TTC549 (cell line): ENCODE data around the gene APOC1.
"Not testable (repeated sequence)": the region's sequence is repeated elsewhere in the genome, so short reads cannot be mapped to it uniquely, and the experiment has no call there.

Experiments used
- FAIRE-seq: peaks from 2 replicates; lab custom pipeline; 2012; peaks lifted over from hg19 to GRCh38; lab: Jason Lieb, UNC

The APOC1 gene

DNA sequence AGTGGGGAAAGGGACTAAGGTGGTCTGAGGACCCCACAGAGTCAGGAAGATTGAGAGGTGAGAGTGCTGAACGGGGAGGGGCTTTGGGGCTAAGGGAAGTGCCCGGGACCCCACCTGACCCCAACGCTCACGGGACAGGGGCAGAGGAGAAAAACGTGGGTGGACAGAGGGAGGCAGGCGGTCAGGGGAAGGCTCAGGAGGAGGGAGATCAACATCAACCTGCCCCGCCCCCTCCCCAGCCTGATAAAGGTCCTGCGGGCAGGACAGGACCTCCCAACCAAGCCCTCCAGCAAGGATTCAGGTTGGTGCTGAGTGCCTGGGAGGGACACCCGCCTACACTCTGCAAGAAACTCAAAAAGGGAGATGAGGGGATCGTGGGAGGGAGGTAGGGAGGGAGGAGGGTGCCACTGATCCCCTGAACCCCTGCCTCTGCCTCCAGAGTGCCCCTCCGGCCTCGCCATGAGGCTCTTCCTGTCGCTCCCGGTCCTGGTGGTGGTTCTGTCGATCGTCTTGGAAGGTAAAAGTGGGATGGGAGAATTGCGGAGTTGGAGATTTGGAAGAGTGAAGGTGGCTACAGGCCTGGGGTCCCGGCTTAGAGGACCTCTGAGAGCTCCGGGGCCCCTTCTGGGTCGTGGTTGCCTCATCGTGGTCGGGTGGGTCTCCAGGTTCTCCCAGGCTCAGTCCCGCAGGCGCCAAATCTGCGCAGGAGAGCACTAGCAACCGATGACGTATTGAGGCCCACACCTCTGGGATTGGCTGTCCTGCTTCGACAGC, at the start of gene APOC1:
TSS of gene APOC1 (plus strand) at position 176 of the 774 bp plus-strand sequence. CDS start at position 460, 284 bp downstream.
- FAIRE-seq: not testable (repeated sequence)

DNA sequence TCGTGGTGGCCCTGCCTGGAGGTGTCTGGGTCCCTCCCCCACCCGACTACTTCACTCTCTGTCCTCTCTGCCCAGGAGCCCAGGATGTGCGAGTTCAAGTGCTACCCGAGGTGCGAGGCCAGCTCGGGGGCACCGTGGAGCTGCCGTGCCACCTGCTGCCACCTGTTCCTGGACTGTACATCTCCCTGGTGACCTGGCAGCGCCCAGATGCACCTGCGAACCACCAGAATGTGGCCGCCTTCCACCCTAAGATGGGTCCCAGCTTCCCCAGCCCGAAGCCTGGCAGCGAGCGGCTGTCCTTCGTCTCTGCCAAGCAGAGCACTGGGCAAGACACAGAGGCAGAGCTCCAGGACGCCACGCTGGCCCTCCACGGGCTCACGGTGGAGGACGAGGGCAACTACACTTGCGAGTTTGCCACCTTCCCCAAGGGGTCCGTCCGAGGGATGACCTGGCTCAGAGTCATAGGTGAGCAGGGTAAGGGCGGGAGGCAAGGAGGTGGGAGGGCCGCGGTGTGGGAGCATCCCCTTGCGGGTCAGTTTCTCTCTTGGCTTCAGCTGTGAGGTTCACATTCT, 49.1 kb upstream of the APOC1 start:
- no peak for FAIRE-seq

DNA sequence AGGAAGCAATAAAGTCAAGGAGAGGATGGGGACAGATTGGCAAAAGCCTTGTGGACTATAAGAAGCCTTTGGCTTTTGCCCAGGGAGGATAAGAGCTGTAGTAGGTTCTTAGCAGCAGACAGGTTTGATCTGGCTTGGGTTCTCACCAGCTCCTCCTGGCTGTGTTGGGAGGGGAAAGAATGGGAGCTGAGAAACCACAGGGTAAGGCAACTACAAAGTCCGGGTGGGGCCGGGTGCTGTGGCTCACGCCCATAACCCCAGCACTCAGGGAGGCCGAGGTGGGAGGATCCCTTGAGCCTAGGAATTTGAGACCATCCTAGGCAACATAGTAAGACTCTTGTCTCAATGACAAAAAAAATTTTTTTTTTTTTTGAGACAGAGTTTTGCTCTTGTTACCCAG, 47.7 kb upstream of the APOC1 start:
- FAIRE-seq: no peak

DNA sequence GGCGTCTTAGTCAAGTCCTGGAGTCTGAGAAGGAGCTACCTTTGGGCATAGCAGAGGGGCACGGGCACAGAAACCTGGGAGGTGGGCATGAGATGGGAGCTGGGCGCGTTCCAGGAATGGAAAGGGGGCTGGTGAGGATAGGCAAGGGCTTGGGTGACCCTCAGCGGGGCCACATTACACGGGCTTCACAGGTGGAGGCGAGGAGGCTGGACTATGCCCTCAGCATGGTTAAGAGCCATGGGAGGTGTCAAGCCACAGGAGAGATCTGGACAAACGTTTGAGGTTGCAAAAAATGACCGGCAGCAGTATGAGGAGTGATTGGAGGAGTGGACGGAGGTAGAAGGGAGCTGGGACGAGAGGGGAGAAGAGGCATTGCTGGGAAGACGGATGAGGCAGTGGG, 46.8 kb upstream of the APOC1 start:
- FAIRE-seq: no peak

DNA sequence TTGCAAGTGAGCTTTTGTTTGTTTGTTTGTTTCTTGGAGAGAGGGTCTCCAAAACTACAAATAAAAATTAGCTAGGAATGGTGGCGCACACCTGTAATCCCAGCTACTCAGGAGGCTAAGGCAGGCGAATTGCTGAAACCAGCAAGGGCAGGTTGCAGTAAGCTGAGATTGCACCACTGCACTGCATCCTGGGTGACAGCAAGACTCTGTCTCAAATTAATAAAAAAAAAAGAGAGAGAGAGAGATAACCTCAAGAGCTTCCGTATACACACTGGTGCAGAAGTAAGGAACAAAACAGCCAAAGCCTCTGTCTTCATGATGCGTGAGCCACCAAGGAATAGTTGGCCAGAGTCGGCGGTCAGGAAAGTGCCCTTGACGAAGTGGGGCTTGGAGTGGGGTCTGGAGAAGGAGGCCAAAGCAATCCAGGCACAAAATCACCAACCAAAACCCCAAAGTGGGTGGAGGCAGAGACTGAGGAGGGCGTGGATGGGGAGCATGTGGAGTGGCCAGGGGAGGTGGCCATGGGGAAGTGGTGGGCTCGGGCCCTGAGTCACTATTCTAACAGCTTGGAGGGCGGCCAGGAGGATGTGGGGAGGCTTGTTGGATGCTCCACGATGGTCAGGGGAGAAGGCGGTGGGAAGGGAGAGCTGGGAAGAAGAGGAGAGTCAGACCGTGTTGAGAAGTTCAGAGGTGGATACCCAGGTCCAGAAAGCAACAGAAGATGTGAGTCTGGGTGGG, 44.5 kb upstream of the APOC1 start:
- no peak for FAIRE-seq

DNA sequence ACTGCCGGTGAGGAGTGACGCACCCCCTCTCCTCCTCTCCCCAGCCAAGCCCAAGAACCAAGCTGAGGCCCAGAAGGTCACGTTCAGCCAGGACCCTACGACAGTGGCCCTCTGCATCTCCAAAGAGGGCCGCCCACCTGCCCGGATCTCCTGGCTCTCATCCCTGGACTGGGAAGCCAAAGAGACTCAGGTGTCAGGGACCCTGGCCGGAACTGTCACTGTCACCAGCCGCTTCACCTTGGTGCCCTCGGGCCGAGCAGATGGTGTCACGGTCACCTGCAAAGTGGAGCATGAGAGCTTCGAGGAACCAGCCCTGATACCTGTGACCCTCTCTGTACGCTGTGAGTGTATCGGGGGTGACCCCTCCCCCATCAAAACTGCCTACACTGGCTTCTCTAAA, 42.6 kb upstream of the APOC1 start:
- no peak for FAIRE-seq

DNA sequence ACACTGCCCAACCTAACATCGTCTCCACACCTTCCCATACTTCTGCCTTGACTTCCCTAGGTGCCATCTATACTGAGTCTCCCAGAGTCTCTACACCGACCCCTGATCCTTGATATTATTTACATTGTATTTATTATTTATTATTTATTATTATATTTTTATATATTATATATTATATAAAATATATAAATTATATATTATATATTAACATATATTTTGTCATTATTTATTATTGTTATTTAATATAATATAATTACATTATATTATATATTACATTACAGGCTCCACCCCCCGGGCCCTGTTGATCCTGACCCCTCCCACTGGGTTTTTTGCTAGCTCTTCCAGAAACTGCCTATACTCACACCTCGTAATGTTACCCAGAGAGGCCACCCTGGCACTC, 41.7 kb upstream of the APOC1 start:
- peak; percentile 26 for FAIRE-seq

DNA sequence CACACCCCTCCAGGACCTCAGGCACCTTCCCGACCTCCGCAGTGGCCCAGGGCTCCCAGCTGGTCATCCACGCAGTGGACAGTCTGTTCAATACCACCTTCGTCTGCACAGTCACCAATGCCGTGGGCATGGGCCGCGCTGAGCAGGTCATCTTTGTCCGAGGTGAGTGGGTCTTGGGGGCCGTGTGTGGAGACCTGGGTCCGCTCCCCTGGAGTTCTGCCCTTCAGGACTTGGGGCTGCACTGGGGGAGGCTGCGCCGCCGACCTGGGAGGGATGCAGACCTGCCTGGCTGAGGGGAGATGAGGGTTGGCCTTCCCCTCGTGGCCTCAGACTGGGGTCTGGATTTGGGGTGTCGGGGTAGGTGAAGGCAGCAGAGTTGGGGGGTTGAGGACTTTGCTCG, 40.1 kb upstream of the APOC1 start:
- no peak for FAIRE-seq

DNA sequence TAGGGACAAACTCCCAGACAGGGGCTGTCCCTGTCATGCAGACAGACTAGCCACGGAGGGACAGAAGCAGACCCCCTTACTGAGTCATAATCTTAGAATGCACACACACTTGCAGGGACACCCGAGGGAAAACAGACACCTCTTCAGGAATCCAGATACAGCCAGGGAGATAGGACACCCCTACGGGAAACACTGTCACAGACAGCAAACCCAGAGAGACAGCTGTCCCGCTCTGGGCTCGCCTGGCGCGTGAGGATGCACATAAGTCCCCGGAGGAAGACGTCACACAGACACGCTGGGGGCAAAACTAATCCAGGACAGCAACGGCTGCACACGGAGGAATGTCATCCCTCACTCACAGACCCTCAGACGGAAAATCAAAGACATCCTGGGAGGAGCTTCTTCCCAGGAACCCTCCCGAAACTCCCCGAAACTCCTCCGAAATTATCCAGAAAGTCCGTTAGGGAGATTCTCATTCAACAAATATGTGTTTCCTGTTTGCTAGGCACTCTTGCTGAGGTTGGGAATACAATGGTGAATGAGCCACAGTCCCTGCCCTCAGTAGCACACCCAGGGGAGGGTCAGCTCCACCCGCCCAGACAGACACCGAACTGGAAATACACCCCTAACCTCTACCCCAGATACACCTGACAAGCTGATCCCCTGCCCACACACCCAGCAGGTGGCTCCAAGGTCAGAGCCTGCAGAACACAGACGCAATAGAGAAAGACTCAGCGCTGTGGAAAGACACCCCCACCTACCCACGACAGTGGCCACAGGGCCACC, 38.5 kb upstream of the APOC1 start:
- no peak for FAIRE-seq

DNA sequence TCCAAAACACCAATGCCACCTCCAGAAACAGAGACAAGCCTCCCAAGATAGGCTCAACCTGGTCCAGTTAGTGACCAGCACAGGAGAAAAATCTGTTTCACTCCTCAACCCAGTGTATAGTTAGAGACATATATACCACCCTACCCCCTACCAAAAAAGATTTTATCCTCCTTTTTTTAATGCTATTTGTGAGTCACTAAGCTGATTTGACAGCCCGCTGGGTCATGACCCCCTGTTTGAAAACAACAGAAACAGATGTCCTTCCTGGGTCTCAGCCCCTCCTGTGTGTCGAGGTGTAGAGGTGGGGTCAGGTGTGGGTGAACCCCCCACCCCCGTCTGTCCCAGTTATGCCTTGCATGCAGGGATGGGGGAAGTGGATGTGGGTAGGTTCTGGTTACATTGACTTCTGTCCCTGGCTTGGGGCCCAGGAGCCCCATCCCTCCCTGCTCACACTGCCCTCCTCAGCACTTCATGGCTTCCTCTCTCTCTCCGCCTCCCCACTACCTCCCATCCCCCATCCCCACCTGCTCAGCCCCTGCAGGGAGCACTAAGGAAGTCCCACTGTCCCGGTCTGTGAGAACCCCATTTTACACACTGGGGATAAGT, 37.4 kb upstream of the APOC1 start:
- no peak for FAIRE-seq

DNA sequence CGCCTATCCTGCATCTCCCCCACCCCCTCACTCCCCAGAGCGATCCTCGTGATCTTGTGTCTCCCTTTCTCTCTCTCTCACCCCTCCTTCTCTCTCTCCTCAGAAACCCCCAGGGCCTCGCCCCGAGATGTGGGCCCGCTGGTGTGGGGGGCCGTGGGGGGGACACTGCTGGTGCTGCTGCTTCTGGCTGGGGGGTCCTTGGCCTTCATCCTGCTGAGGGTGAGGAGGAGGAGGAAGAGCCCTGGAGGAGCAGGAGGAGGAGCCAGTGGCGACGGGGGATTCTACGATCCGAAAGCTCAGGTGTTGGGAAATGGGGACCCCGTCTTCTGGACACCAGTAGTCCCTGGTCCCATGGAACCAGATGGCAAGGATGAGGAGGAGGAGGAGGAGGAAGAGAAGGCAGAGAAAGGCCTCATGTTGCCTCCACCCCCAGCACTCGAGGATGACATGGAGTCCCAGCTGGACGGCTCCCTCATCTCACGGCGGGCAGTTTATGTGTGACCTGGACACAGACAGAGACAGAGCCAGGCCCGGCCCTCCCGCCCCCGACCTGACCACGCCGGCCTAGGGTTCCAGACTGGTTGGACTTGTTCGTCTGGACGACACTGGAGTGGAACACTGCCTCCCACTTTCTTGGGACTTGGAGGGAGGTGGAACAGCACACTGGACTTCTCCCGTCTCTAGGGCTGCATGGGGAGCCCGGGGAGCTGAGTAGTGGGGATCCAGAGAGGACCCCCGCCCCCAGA, 36.1 kb upstream of the APOC1 start:
- FAIRE-seq: no peak

DNA sequence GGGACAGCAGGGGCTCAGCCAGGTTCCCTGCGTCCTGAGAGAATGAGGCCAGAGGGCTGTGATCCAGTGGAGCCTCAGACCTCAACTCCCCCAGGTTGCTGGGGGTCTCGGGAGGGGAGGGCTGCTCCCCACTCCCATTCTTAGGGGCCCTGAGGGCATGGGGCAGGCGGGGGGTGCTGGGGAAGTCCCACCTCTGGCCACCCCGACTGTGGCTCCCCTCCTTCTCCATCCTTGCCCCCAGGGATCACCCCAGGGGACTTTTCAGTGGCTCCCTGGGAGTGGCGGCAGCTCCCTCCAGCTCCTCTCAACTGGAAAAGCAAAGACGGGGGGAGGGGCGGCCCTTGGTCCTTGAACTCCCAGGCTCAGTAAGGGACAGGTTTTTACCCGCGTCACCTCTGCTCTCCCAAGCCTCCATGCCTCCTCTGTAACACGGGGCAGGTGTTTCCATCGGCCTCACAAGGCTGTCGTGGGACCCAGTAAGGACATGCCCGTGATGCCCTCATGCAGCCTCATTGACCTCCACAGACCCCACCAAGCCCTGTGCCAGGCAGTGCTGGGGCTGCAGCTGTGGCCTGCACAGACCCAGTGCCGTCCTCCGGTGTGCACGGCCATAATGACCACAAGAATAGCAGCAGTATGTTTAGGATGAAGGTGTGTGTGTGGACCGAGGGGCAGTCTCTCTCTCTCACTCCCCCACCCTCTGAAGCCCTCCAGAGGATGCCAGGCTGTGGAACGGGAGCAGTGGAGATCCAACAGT, 34.9 kb upstream of the APOC1 start:
- FAIRE-seq: no peak

DNA sequence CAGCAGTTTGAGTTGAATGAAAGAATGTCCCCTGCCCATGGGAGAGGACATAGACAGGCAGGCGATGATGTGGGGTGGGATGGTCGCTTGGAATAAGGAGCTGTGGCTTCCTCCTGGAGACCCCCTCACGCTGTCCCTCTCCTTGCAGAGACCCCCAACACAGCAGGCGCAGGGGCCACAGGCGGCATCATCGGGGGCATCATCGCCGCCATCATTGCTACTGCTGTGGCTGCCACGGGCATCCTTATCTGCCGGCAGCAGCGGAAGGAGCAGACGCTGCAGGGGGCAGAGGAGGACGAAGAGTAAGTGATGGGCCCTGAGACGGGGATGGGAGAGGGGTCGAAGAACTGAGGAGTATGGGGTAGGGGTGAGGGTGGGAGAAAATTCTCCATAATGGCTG, 32.3 kb upstream of the APOC1 start:
- FAIRE-seq: no peak

DNA sequence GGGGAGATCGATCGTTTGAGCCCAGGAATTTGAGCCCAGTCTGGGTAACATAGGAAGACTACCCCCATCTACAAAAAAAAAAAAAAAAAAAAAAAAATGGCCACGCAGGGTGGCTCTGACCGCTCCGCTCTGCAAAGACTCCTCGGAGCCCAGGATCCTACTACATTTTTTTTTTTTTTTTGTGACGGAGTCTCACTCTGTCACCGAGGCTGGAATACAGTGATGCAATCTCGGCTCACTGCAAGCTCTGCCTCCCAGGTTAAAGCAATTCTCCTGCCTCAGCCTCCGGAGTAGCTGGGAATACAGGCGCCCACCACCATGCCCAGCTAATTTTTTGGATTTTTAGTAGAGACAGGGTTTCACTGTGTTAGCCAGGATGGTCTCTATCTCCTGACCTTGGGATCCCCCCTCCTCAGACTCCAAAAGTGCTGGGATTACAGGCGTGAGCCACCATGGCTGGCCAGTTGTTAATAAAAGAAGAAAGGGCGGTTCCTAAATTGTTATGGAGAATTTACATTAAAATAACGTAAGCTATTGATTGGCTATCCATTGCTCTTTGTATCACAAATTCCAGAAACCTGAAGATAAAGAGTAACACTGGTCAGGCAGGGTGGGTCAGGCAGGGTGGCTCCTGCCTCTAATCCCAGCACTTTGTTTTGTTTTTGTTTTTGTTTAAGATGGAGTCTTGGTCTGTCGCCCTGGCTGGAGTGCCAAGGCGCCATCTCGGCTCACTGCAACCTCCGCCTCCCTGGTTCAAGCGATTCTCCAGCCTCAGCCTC, 31.6 kb upstream of the APOC1 start:
- not testable (repeated sequence) for FAIRE-seq

DNA sequence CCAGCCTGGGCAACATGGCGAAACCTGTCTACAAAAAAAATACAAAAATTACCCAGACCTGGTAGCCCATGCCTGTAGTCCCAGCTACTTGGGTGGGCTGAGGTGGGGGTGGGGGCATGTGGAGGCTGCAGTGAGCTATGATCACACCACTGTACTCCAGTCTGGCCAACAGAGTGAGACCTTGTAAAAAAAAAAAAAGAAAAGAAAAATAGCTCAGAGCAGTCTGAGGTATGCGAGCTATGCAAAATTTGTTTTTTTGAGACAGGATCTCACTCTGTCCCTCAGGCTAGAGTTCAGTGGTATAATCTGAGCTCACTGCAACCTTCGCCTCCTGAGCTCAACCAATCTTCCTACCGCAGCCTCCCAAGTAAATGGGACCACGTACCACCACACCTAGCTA, 30.5 kb upstream of the APOC1 start:
- no peak for FAIRE-seq

DNA sequence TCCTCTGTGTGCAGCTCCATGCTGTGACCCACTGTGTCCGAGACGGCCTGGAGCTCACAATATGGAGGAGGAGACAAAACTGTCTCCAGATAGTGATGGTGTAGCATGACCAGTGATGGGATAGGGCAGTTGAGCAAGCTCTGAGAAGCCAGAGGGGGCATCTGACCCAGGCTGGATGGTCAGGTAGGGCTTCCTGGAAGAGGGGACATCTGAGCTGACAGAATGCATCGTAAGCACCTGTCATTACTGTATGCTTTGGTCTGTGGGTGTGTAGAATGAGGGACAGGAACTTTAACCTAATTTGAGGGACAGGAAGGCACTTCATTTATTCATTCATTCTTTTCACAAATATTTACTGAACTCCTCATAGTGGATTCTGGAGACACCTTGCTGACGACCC, 29.8 kb upstream of the APOC1 start:
- no peak for FAIRE-seq

DNA sequence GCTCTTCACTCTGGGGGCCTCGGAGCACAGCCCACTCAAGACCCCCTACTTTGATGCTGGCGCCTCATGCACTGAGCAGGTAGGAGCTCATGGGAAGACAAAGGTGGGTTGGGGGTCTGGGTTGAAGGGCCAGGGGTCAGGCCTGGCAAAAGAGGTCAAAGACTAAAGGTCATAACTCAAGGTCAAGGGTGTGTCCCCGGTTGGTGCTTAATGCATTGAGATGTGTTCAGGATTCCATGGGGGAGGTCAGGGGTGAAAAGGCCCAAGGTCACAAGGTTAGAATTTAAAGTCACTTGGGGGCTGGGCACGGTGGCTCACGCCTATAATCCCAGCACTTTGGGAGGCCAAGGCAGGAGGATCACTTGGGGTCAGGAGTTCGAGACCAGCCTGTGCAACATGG, 28.3 kb upstream of the APOC1 start:
- no peak for FAIRE-seq

DNA sequence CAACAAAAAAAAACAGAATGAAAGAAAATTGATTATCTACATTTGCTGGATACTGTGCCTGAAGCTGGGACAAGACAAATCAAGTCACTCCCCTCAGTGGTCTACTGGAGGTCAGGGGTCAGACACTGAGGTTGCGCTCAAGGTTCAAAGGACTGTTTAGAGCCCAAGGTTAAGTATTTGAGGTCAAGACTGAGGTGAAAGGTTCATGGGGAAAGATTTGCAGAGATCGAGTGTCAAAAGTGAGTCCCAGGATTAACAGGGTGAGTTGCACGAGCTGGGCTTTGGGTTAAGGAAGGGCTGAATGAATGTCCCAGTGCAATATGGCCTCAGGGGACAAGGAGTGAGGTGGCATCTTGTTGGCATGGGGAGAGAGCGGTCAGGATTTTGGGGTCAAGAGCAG, 26.8 kb upstream of the APOC1 start:
- no peak for FAIRE-seq

DNA sequence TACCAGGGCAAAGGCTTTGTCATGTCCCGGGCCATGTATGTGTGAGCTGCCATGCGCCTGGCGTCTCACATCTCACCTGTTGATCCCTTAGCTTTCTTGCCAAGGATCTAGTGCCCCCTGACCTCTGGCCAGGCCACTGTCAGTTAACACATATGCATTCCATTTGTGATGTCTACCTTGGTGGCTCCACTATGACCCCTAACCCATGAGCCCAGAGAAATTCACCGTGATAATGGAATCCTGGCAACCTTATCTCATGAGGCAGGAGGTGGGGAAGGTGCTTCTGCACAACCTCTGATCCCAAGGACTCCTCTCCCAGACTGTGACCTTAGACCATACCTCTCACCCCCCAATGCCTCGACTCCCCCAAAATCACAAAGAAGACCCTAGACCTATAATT, 26.1 kb upstream of the APOC1 start:
- not testable (repeated sequence) for FAIRE-seq

DNA sequence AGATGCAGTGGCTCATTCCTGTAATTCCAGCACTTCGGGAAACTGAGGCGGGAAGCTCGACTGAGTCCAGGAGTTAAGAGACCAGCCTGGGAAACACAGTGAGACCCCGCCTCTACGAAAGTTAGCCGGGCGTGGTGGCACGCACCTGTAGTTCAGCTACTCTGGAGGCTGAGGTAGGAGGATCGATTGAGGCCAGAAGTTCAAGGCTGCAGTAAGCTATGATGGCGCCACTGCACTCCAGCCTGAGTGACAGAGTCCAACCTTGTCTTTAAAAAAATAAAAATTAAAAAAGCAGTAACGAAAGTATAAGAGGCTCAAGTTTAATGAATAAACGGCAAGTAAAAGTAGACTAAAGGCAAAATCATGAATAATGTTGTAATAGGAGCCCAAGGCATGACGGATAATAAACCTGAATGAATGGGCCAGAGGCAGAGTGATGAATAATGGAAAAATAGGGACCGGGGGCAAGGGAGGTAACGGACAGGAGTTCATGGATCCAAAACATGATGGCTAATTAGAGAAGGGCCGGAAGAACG, 24.5 kb upstream of the APOC1 start:
- no peak for FAIRE-seq
